GM06990 (cell line): ENCODE data around the gene TMTC1.

Experiments
- DNase-seq: peaks from one replicate; pipeline ENCODE4 v3.0.0-alpha.2; 2011; ENCODE audit not compliant: insufficient read length; ENCODE audit errors: extremely low read depth
- H3K27me3 ChIP-seq: replicated peaks from 2 replicates; pipeline ENCODE4 v1.6.0; 2011; ENCODE audit warnings: low read length; ENCODE audit not compliant: control insufficient read depth, insufficient read depth
- H3K36me3 ChIP-seq: 2 replicates; pipeline ENCODE4 v1.5.1; 2011; ENCODE audit warnings: low read length; ENCODE audit not compliant: control insufficient read depth, insufficient read depth
- H3K4me3 ChIP-seq: replicated peaks from 2 replicates; pipeline ENCODE4 v1.5.1; 2011; ENCODE audit warnings: low read depth, mild to moderate bottlenecking, control low read depth, low read length
- CTCF ChIP-seq: IDR thresholded peaks from 2 replicates; pipeline ENCODE4 v1.5.1; 2011; ENCODE audit warnings: low read length, control low read depth, mild to moderate bottlenecking, inconsistent platforms; ENCODE audit not compliant: insufficient read depth, poor library complexity, severe bottlenecking

The TMTC1 gene

GRCh38 chr12:29671742-29672141, 112.0 kb downstream of the TMTC1 start:
- no peaks in the 10 kb centered on the region; the same call in 1 of the 2 replicates for H3K27me3 ChIP-seq
- no peak for DNase-seq
- H3K4me3 ChIP-seq = no peak overlapping the region
- H3K36me3 ChIP-seq = no peaks in the 10 kb centered on the region
- TF ChIP-seq CTCF = no peak

GRCh38 chr12:29667011-29667410, 116.7 kb downstream of the TMTC1 start:
- TF ChIP-seq CTCF = no peak
- no peak for DNase-seq
- Histone ChIP-seq H3K27me3 (no peaks in the 10 kb centered on the region; the same call in 1 of the 2 replicates), H3K4me3 (no peak overlapping the region), H3K36me3 (no peaks in the 10 kb centered on the region)

- no peak for DNase-seq
- Histone ChIP-seq H3K4me3 (no peak overlapping the region), H3K36me3 (no peaks in the 10 kb centered on the region), H3K27me3 (no peaks in the 10 kb centered on the region; the same call in 1 of the 2 replicates)
- TF ChIP-seq CTCF = no peak
Measured at GRCh38 chr12:29665107-29665506, 118.6 kb downstream of the TMTC1 start.

GRCh38 chr12:29662734-29663323, 120.9 kb downstream of the TMTC1 start:
- H3K4me3 ChIP-seq = no peak overlapping the region
- no peak for TF ChIP-seq CTCF
- H3K36me3 ChIP-seq = no peaks in the 10 kb centered on the region
- H3K27me3 ChIP-seq = no peaks in the 10 kb centered on the region
- DNase-seq = no peak

GRCh38 chr12:29660847-29661246, 122.9 kb downstream of the TMTC1 start:
- no peaks in the 10 kb centered on the region for H3K27me3 ChIP-seq
- H3K4me3 ChIP-seq = no peak overlapping the region
- no peak for TF ChIP-seq CTCF
- DNase-seq = no peak
- no peaks in the 10 kb centered on the region for H3K36me3 ChIP-seq

GRCh38 chr12:29656762-29657538, 126.8 kb downstream of the TMTC1 start:
- TF ChIP-seq CTCF = no peak
- Histone ChIP-seq H3K27me3 (no peaks in the 10 kb centered on the region), H3K4me3 (no peak overlapping the region), H3K36me3 (no peaks in the 10 kb centered on the region)
- no peak for DNase-seq
